Kidney epithelial cell (primary cell): ENCODE data around the gene BRD1. TPM values are rescaled to one million over a fixed set of nuclear protein-coding genes. Genes with fewer than 3 reads are reported as not detected.

Experiments
- DNase-seq: peaks from one replicate; pipeline ENCODE4 v3.0.0-alpha.2; 2010; ENCODE audit warnings: low read depth
- H3K27me3 ChIP-seq: 2 replicates; pipeline ENCODE4 v1.6.0; 2011; ENCODE audit warnings: low read length; ENCODE audit not compliant: control insufficient read depth, insufficient read depth
- H3K36me3 ChIP-seq: 2 replicates; pipeline ENCODE4 v1.5.1; 2011; ENCODE audit warnings: low read length; ENCODE audit not compliant: control insufficient read depth, insufficient read depth
- H3K4me3 ChIP-seq: 2 replicates; pipeline ENCODE4 v1.5.1; 2011; ENCODE audit warnings: low read depth, mild to moderate bottlenecking, control low read depth, low read length
- total RNA-seq: library from RNA; depleted of rRNA; stranded (reverse); fragments of >200 nt; gene quantifications from 2 replicates; pipeline ENCODE4 v1.2.3, GENCODE V29; 2015
- TF ChIP-seq, protein P1 (sequence below): IDR thresholded peaks from 2 replicates; pipeline ENCODE4 v1.5.1; 2011; ENCODE audit warnings: mild to moderate bottlenecking, moderate library complexity, low read length, control low read depth, inconsistent platforms; ENCODE audit not compliant: insufficient read depth, poor library complexity, severe bottlenecking

Gene BRD1
- total RNA-seq, 1 donor from 2014 or later, result 37.2 TPM

DNA sequence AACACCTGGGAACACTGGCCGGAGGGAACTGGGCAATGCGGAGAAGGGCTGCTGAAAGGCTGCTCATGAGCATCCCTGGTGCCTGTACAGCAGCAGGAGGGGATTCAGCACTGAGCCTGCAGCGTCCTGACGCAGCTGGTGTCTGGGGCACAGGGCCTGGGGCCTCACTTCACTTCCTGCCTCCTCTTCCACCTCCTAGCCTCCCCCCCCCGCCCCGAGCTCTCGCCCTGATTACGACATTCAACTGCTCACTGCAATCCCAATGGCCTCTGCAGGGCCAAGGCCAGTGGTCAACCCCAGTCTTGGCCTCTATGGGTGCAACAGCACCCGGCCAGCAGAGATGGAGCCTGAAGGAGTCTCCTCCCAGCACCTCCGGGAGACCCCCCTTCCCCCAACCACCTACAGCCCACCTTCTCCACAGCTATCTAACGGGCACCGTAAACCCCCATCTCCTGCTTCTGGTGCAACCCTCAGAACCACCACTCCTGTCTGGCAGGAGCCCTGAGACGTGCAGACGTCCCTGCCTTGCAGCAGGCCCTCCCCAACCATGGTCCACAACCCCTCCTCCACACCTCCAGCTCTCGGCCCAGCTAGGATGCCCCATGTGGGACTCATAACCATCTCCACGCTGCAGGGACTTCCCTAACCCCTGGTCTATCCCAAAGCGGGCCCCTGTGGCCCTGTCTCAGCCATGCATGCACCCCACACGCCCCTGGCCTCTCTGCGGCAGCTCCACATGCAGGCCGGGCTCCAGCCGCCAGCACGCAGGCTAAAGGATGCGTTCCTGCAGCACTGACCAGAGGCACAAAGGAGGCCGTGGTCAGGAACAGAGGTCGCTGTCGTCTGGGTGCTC is 38.2 kb downstream of the BRD1 start:
- TF ChIP-seq, protein P1, sequence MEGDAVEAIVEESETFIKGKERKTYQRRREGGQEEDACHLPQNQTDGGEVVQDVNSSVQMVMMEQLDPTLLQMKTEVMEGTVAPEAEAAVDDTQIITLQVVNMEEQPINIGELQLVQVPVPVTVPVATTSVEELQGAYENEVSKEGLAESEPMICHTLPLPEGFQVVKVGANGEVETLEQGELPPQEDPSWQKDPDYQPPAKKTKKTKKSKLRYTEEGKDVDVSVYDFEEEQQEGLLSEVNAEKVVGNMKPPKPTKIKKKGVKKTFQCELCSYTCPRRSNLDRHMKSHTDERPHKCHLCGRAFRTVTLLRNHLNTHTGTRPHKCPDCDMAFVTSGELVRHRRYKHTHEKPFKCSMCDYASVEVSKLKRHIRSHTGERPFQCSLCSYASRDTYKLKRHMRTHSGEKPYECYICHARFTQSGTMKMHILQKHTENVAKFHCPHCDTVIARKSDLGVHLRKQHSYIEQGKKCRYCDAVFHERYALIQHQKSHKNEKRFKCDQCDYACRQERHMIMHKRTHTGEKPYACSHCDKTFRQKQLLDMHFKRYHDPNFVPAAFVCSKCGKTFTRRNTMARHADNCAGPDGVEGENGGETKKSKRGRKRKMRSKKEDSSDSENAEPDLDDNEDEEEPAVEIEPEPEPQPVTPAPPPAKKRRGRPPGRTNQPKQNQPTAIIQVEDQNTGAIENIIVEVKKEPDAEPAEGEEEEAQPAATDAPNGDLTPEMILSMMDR, result no peak
- no peak for DNase-seq
- Histone ChIP-seq H3K36me3 (peaks cover 4% of the 10 kb centered on the region), H3K27me3 (no peaks in the 10 kb centered on the region), H3K4me3 (no peak overlapping the region)

DNA sequence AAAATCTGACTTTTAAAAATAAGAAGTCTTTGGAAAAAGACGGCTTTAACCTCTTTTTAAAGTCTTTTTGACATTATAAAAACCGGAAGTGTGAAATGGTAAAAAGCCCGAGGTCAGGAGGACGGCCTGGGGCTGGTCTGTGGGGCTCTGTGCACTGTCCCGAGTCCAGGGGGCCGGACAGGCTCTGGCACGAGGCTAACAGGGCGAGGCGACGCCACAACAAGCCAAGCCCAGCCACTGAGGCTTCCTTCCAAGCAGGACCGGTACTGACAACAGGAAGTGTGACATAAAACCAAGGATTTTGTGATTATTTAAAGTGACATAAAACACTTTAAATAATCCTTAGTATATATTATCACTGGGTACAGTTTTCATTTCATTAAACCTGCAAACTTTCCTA is 39.2 kb downstream of the BRD1 start:
- TF ChIP-seq, protein P1, result no peak
- Histone ChIP-seq H3K4me3 (no peak overlapping the region), H3K36me3 (no peaks in the 10 kb centered on the region), H3K27me3 (no peaks in the 10 kb centered on the region)
- no peak for DNase-seq

DNA sequence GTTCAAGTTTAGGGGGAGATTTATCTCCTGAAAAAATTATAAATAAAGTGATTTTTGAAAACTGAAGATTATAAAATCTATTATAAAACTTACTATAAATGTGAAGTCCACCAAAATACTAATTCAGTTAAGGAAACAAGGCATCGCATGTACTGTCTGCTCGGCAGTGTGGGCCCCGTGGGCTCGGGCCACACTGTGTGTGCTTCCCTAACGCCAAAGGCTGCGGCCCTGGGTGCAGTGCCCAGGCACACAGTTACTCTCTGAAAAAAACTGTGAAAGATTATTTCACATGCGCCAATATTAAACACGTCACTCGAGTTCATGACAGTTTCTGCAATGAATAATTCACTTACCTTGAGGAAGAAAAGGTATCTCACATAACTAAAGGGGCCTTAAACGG is 39.8 kb downstream of the BRD1 start:
- TF ChIP-seq, protein P1, result no peak
- H3K4me3 ChIP-seq, result no peak overlapping the region
- H3K27me3 ChIP-seq, result no peaks in the 10 kb centered on the region
- DNase-seq, result no peak
- H3K36me3 ChIP-seq, result no peaks in the 10 kb centered on the region

DNA sequence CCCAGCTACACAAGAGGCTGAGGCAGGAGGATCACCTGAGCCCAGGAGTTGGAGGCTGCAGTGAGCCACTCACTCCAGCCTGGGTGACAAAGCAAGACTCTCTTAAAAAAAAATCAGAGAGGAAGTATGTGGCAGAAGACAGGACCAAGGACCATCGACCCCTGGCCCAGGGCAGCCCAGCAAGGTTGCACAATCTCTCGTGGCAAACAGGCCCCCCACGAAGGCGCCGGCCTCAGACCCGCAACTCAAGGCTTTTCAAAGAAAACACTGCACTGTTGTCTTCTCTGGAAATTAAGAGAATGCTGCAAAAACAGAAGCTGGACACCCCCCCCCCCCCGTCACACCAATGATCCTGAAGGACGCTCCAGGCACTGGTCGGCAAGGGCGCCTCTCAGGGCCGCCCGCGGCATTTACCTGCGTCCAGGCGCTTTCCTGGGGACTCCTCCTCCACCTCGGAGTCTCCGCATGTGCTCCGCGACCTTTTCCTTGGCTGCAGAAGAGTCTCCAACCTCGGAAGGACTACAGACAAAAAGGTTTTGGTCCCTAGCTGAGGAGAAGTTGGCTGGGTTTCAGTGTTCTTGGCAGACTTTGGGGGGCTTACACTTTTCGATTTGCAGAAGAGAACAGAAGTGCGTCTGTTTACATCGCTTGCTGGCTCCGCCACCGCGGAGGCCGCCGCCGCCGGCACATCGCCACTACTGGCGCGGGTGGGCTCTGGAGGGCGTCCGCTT is 40.5 kb downstream of the BRD1 start:
- Histone ChIP-seq H3K36me3 (no peaks in the 10 kb centered on the region), H3K4me3 (no peak overlapping the region)

DNA sequence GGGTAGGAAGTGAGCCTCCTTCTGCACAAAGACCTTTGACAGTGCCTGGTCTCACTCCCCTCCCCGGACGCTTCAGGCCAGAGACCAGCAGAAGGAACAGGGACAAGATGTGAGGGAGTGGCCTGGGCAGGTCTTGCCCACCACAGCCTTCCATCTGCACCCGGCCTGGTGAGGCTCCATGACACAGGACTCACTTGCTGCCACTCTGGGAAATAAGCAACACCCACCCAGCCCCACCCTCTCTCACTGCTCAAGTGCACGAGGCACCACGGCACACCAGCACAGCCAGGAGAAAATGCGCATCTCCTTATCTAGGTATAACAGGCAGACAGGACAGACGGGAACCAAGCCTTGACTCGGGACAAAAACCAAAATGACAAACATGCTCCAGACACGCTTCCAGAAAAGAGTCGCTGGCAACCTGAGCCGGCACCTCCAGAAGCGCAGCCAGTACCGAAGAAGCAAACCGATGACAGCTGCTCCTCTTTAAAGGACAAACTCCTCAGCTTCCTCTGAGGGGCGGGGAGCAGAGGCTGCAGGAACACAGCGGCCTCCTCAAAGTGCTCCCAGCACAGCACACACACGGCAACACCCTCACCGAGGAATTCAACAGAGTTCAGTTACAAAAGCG is 41.7 kb downstream of the BRD1 start:
- H3K36me3 ChIP-seq, result no peaks in the 10 kb centered on the region
- no peak for DNase-seq
- H3K4me3 ChIP-seq, result no peak overlapping the region
- H3K27me3 ChIP-seq, result no peaks in the 10 kb centered on the region
- TF ChIP-seq, protein P1, result no peak

More for the DNA sequence above, 40.5 kb downstream of the BRD1 start:
- no peak for DNase-seq
- TF ChIP-seq, protein P1, result no peak
- no peaks in the 10 kb centered on the region for H3K27me3 ChIP-seq
